GM23338 (cell line): ENCODE results near the gene RSPO3. TPM values are rescaled to one million over a fixed set of nuclear protein-coding genes. Genes with fewer than 3 reads are reported as not detected.

Experiments used
- ATAC-seq: fragments of 200-7000 bp; cut with Tn5 transposase; 3 replicates; pipeline ENCODE4 v1.9.1; 2020
- DNase-seq: peaks from one replicate; pipeline ENCODE4 v3.0.0-alpha.2; 2015; ENCODE audit warnings: low spot score
- H2AFZ ChIP-seq: fragments of 200-600 bp; sonication (generic); 2 replicates; pipeline ENCODE4 v1.8.0; 2016; ENCODE audit warnings: antibody characterized with exemption, mild to moderate bottlenecking, moderate library complexity
- H3F3A ChIP-seq: fragments of 200-600 bp; sonication (generic); replicated peaks from 2 replicates; pipeline ENCODE4 v1.8.0; 2017; ENCODE audit warnings: antibody characterized with exemption, mixed run types, low read depth
- H3K27ac ChIP-seq: fragments of 200-600 bp; sonication (generic); 2 replicates; pipeline ENCODE4 v1.6.1; 2016; ENCODE audit warnings: low read depth
- H3K27me3 ChIP-seq: fragments of 200-600 bp; sonication (generic); 2 replicates; pipeline ENCODE4 v1.8.0; 2016; ENCODE audit warnings: mild to moderate bottlenecking, mixed run types, moderate library complexity; ENCODE audit not compliant: insufficient read depth
- H3K36me3 ChIP-seq: fragments of 200-600 bp; sonication (generic); 2 replicates; pipeline ENCODE4 v1.8.0; 2016; ENCODE audit warnings: mild to moderate bottlenecking; ENCODE audit not compliant: insufficient read depth
- H3K4me1 ChIP-seq: fragments of 200-600 bp; sonication (generic); 2 replicates; pipeline ENCODE4 v1.8.0; 2016; ENCODE audit warnings: mild to moderate bottlenecking, moderate library complexity; ENCODE audit not compliant: insufficient read depth
- H3K4me2 ChIP-seq: fragments of 200-600 bp; sonication (generic); 2 replicates; pipeline ENCODE4 v1.7.1; 2017; ENCODE audit warnings: mixed run types
- H3K4me3 ChIP-seq: fragments of 200-600 bp; sonication (generic); 2 replicates; pipeline ENCODE4 v1.6.1; 2016; ENCODE audit warnings: mixed run types
- H3K79me2 ChIP-seq: fragments of 200-600 bp; sonication (generic); replicated peaks from 2 replicates; pipeline ENCODE4 v1.8.0; 2017; ENCODE audit warnings: mild to moderate bottlenecking; ENCODE audit not compliant: insufficient read depth
- H3K9me2 ChIP-seq: fragments of 200-600 bp; sonication (generic); 2 replicates; pipeline ENCODE4 v1.8.0; 2017; ENCODE audit not compliant: insufficient read depth
- H4K20me1 ChIP-seq: fragments of 200-600 bp; sonication (generic); replicated peaks from 2 replicates; pipeline ENCODE4 v1.8.0; 2017; ENCODE audit warnings: mild to moderate bottlenecking; ENCODE audit not compliant: insufficient read depth
- H3K27ac Mint-ChIP-seq: 2 replicates; pipeline ENCODE4 v1.8.0; 2020; ENCODE audit warnings: inconsistent platforms, mild to moderate bottlenecking, moderate library complexity, mixed read lengths
- H3K27me3 Mint-ChIP-seq: 3 replicates; pipeline ENCODE4 v1.8.0; 2022; ENCODE audit warnings: low read depth, mild to moderate bottlenecking, moderate library complexity, mixed read lengths, inconsistent platforms; ENCODE audit not compliant: insufficient read depth, poor library complexity
- H3K36me3 Mint-ChIP-seq: 3 replicates; pipeline ENCODE4 v1.8.0; 2021; ENCODE audit warnings: low read depth, mild to moderate bottlenecking, inconsistent platforms, moderate library complexity, mixed read lengths
- H3K4me1 Mint-ChIP-seq: 3 replicates; pipeline ENCODE4 v1.8.0; 2020; ENCODE audit warnings: mild to moderate bottlenecking, inconsistent platforms, mixed read lengths
- H3K4me3 Mint-ChIP-seq: 3 replicates; pipeline ENCODE4 v1.8.0; 2021; ENCODE audit warnings: moderate library complexity, mild to moderate bottlenecking, inconsistent platforms, mixed read lengths
- H3K9me3 Mint-ChIP-seq: 3 replicates; pipeline ENCODE4 v1.8.0; 2020; ENCODE audit warnings: moderate library complexity, mild to moderate bottlenecking, inconsistent platforms, mixed read lengths
- CREB1 ChIP-seq: fragments of 250-450 bp; sonication (Bioruptor Pico); IDR thresholded peaks from 2 replicates; pipeline ENCODE4 v1.5.0; 2020; ENCODE audit warnings: low read depth, mild to moderate bottlenecking, moderate library complexity
- CTCF ChIP-seq, 2 experiments: fragments of 200-600 bp in 1 of 2; sonication (generic) in 1 of 2; conservative IDR thresholded peaks; 2 replicates each; pipeline versions ENCODE4 v1.5.1 to v1.6.1; 2016 to 2017; ENCODE audit warnings: antibody characterized with exemption in 2 of 2, low read depth in 2 of 2, mild to moderate bottlenecking in 2 of 2, moderate library complexity in 1 of 2
- ETS1 ChIP-seq: IDR thresholded peaks from 2 replicates; pipeline ENCODE4 v1.6.1; 2016; ENCODE audit warnings: antibody characterized with exemption
- EZH2 ChIP-seq: fragments of 200-600 bp; sonication (generic); IDR thresholded peaks from one replicate; pipeline ENCODE4 v1.8.0; 2017; ENCODE audit warnings: antibody characterized with exemption, mild to moderate bottlenecking, low read depth; ENCODE audit not compliant: unreplicated experiment
- EZH2phosphoT487 ChIP-seq: fragments of 200-600 bp; sonication (generic); IDR thresholded peaks from one replicate; pipeline ENCODE4 v1.8.1; 2018; ENCODE audit warnings: antibody characterized with exemption; ENCODE audit not compliant: unreplicated experiment
- JUNB ChIP-seq: IDR thresholded peaks from one replicate; pipeline ENCODE4 v1.6.1; 2016; ENCODE audit warnings: antibody characterized with exemption; ENCODE audit not compliant: unreplicated experiment
- NANOG ChIP-seq: IDR thresholded peaks from 2 replicates; pipeline ENCODE4 v1.6.1; 2016; ENCODE audit warnings: antibody characterized with exemption, borderline replicate concordance
- POLR2AphosphoS5 ChIP-seq: IDR thresholded peaks from 2 replicates; pipeline ENCODE4 v1.6.1; 2016; ENCODE audit warnings: antibody characterized with exemption, low read depth
- STAT1 ChIP-seq: IDR thresholded peaks from one replicate; pipeline ENCODE4 v1.6.1; 2016; ENCODE audit warnings: antibody characterized with exemption; ENCODE audit not compliant: unreplicated experiment
- ZNF114 ChIP-seq: fragments of 250-450 bp; sonication (Bioruptor Pico); IDR thresholded peaks from 2 replicates; pipeline ENCODE4 v1.5.0; 2020; ENCODE audit warnings: mild to moderate bottlenecking, moderate library complexity
- ZNF331 ChIP-seq: fragments of 250-450 bp; sonication (Bioruptor Pico); IDR thresholded peaks from 2 replicates; pipeline ENCODE4 v1.5.0; 2020; ENCODE audit warnings: low read depth, mild to moderate bottlenecking, moderate library complexity
- ZNF462 ChIP-seq: fragments of 250-450 bp; sonication (Bioruptor Pico); IDR thresholded peaks from 2 replicates; pipeline ENCODE4 v1.5.0; 2020; ENCODE audit warnings: mild to moderate bottlenecking, moderate library complexity
- polyA plus RNA-seq: library from polyadenylated mRNA; unstranded; fragments of >200 nt; fragmentation: Nextera tagmentation; extraction: Ambion mirVana; gene quantifications from 2 replicates; pipeline ENCODE4 v1.2.1, GENCODE V29; 2016
- total RNA-seq: library from RNA; depleted of rRNA; stranded (reverse); fragments of >200 nt; shearing (Covaris generic); gene quantifications from 2 replicates; pipeline ENCODE4 v1.2.3, GENCODE V29; 2014

RSPO3 gene
- total and polyA plus RNA-seq, 2 experiments from 2014 or later = not detected

- no peak for TF ChIP-seq ETS1
Measured at GRCh38 chr6:127182501-127182900, 64.0 kb downstream of the RSPO3 start (continued).

- Histone ChIP-seq H3K4me1 (no peaks in the 10 kb centered on the region; the same call in 1 of the 2 replicates), H3K36me3 (no peaks in the 10 kb centered on the region), H2AFZ (no peak overlapping the region), H3K4me3 (no peak overlapping the region), H3K79me2 (no peaks in the 10 kb centered on the region), H3K27ac (no peak overlapping the region), H3F3A (no peaks in the 10 kb centered on the region), H3K4me2 (no peak overlapping the region), H3K9me2 (no peaks in the 10 kb centered on the region), H3K27me3 (no peaks in the 10 kb centered on the region), H4K20me1 (no peaks in the 10 kb centered on the region)
- ATAC-seq (no peak), DNase-seq (no peak)
- H3K4me3 Mint-ChIP-seq = no peak overlapping the region
- peaks cover 12% of the 10 kb centered on the region; the same call in 2 of the 3 replicates for H3K4me1 Mint-ChIP-seq
- peaks cover 2% of the 10 kb centered on the region for H3K27me3 Mint-ChIP-seq
- H3K36me3 Mint-ChIP-seq = no peaks in the 10 kb centered on the region
- H3K27ac Mint-ChIP-seq = no peak overlapping the region
- no peaks in the 10 kb centered on the region for H3K9me3 Mint-ChIP-seq
- TF ChIP-seq POLR2AphosphoS5 (no peak), ZNF114 (no peak), CTCF (conservative IDR thresholded peaks at IDR 0.05; ENCODE audit: low read depth in 2 of 2) (no peak), STAT1 (no peak), EZH2 (no peak), EZH2phosphoT487 (no peak), ETS1 (no peak), NANOG (no peak), ZNF331 (CRISPR knock-in tag) (no peak), ZNF462 (CRISPR knock-in tag) (no peak), CREB1 (CRISPR knock-in tag) (no peak), JUNB (no peak)
Measured at GRCh38 chr6:127185437-127185995, 67.0 kb downstream of the RSPO3 start.
